Muscle layer of colon (tissue), 2 donors: ENCODE measurements around the gene MAN2B2.

Source experiments
- H3K27ac ChIP-seq: one replicate; pipeline ENCODE4 v1.7.0; 2013; ENCODE audit warnings: low read depth, mild to moderate bottlenecking, low read length, moderate library complexity
- H3K27me3 ChIP-seq, 2 donors: one replicate each; pipeline ENCODE4 v1.7.0; 2013; ENCODE audit warnings: low read length in 2 of 2, mild to moderate bottlenecking in 2 of 2; ENCODE audit not compliant: insufficient read depth in 2 of 2, control insufficient read depth in 1 of 2
- H3K36me3 ChIP-seq: one replicate; pipeline ENCODE4 v1.7.0; 2013; ENCODE audit warnings: mild to moderate bottlenecking, low read length; ENCODE audit not compliant: insufficient read depth
- H3K4me1 ChIP-seq: one replicate; pipeline ENCODE4 v1.7.0; 2013; ENCODE audit warnings: mild to moderate bottlenecking, low read length; ENCODE audit not compliant: insufficient read depth
- H3K4me3 ChIP-seq, 2 donors: one replicate each; pipeline ENCODE4 v1.7.0; 2013; ENCODE audit warnings: low read length in 2 of 2, low read depth in 1 of 2, mild to moderate bottlenecking in 1 of 2, moderate library complexity in 1 of 2
- H3K9ac ChIP-seq: one replicate; pipeline ENCODE4 v1.7.0; 2013; ENCODE audit warnings: low read length
- H3K9me3 ChIP-seq: one replicate; pipeline ENCODE4 v1.7.0; 2013; ENCODE audit warnings: mild to moderate bottlenecking, low read length
- donor health status: abdominal sarcoma.
- donor health status: Adenocarcinoma of cecum.

The MAN2B2 gene

GRCh38 chr4:6610856-6611430 lies 36.0 kb downstream of the MAN2B2 start:
- H3K27me3 ChIP-seq, result no peaks in the 10 kb centered on the region
- H3K4me3 ChIP-seq, result no peak overlapping the region
- H3K4me1 ChIP-seq, result no peaks in the 10 kb centered on the region
- H3K36me3 ChIP-seq, result peaks cover 14% of the 10 kb centered on the region
- no peak overlapping the region for H3K9ac ChIP-seq
- H3K9me3 ChIP-seq, result no peaks in the 10 kb centered on the region
- no peak overlapping the region for H3K27ac ChIP-seq

GRCh38 chr4:6612961-6613675 lies 38.1 kb downstream of the MAN2B2 start:
- Histone ChIP-seq H3K4me3 (no peak overlapping the region), H3K4me1 (no peaks in the 10 kb centered on the region), H3K9me3 (no peaks in the 10 kb centered on the region), H3K36me3 (peaks cover 30% of the 10 kb centered on the region), H3K27me3 (no peaks in the 10 kb centered on the region), H3K9ac (no peak overlapping the region), H3K27ac (no peak overlapping the region)

DNA sequence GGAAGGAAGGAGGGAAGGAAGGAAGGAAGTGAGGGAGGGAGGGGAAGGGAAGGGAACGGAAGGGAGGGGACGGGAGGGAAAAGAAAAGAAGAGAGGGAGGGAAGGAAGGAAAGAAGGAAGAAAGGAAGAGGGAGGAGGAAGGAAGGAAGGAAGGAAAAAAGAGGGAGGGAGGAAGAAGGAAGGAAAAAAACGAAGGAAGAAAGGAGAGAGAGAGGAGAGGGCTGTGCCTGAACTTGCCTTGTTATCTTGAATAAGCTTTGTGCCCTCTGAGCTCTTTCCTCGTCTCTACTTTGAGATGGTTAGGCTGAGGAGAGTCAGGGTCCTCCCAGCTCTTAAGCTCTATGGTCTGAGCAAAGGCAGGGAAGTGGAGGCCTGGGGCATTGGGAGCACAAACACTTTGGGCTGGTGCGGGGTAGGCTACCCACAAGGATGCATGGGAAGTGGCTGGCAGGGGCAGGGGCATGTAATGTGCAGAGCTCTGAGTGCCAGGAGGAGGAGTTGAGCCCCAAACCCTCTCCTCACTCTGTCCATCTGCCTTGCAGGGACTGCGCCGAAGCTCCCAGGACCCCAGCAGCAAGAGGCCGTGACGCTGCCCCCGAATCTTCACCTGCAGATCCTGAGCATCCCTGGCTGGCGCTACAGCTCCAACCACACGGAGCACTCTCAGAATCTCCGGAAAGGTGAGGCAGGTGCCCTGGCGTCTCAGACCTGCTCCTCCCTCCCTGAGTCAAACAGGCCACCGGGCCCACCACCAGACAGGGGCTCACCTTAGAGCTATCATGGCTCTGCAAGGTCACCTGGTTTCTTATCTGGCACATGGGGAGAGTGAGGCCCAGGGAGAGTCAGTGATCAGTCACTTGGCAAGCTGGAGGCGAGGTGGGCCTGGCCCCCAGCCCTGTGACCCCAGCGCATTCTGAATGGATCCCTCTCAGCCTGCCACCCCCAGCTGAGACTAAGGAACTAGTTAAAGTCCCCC lies 39.0 kb downstream of the MAN2B2 start:
- Histone ChIP-seq H3K27me3 (no peaks in the 10 kb centered on the region), H3K36me3 (peaks cover 35% of the 10 kb centered on the region), H3K9ac (no peak overlapping the region), H3K27ac (no peak overlapping the region), H3K9me3 (no peaks in the 10 kb centered on the region), H3K4me3 (no peak overlapping the region), H3K4me1 (no peaks in the 10 kb centered on the region)

DNA sequence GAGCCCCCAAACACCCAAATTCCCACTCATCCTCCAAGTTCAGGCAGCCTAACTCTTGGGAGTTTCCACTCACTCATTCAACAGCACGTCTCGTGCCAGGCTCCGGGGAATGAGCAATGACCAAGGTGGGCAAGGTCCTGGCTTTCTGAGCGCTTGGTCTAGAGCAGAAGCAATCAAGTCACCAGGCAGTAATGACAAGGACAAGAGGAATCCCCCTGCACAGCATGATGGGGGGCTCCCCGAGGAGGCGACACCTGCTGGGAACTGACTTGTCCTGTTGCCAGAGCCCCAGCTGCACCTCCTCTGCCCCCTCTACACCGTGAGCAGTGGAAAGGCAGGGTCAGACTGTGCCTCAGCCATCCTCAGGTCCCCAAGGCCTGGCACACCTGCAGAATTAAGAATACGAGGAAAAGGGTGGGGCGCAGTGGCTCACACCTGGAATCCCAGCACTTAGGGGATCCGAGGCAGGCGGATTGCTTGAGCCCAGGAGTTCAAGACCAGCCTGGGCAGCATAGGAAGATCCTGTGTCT lies 39.8 kb downstream of the MAN2B2 start:
- Histone ChIP-seq H3K27ac (no peak overlapping the region), H3K27me3 (no peaks in the 10 kb centered on the region), H3K36me3 (peaks cover 35% of the 10 kb centered on the region), H3K9ac (no peak overlapping the region), H3K4me1 (no peaks in the 10 kb centered on the region), H3K9me3 (no peaks in the 10 kb centered on the region), H3K4me3 (no peak overlapping the region)

- Histone ChIP-seq H3K4me3 (no peak overlapping the region), H3K27ac (no peak overlapping the region), H3K27me3 (no peaks in the 10 kb centered on the region), H3K9ac (no peak overlapping the region), H3K36me3 (peaks cover 40% of the 10 kb centered on the region), H3K4me1 (no peaks in the 10 kb centered on the region), H3K9me3 (no peaks in the 10 kb centered on the region)
Measured at GRCh38 chr4:6616087-6616995, 41.4 kb downstream of the MAN2B2 start.

DNA sequence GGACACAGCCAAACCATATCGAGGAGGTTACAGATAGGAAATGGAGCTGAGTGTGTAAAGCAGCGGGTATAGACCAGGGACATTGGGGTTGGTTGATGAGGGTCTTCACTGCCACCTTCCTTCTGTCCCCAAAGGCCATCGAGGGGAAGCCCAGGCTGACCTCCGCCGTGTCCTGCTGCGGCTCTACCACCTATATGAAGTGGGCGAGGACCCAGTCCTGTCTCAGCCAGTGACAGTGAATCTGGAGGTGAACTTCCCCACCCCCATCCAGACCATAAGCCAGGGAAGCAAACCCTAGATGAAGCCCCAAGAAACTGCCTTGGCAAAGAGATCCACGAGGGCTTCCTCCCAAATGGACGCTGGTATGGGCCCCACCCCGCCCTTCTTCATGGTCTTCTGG lies 42.3 kb downstream of the MAN2B2 start:
- Histone ChIP-seq H3K9me3 (no peaks in the 10 kb centered on the region), H3K4me1 (no peaks in the 10 kb centered on the region), H3K4me3 (no peak overlapping the region), H3K27ac (no peak overlapping the region), H3K36me3 (peaks cover 38% of the 10 kb centered on the region), H3K27me3 (no peaks in the 10 kb centered on the region), H3K9ac (no peak overlapping the region)

DNA sequence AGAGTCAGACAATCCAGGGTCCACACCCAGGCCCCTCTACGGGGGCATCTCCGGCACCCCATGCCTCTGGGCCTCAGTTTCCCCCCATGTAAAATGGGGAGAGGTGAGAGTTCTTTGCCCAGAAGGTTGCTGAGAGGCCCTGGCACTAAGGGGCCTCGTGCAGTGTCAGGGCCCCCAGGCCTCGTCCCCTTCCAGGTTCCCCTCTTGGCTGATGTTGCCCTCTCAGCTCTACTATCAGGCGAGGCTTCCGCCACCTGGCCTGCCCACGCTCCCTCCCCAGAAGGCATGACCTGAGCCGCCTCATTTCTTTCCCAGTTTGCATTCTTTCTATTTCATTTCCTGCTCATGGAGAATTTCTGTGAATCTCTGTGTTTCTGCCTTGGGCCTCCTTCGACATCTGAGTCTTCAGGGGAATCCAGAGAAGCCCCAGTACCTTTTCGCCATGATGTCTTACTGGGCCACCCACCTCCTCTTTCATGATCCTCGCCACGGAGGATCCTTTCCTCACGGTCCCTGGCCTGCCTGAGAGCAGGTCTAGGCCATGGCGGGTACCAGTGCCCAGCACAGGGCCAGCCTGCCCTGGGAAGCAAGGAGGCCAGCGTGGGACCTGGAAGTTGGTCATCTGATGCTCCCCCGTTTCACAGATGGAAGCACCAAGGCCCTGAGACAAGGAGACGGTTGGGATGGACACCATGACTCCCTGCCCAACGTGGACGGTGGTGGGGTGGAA lies 43.6 kb downstream of the MAN2B2 start:
- no peak overlapping the region for H3K4me3 ChIP-seq
- H3K27me3 ChIP-seq, result no peaks in the 10 kb centered on the region
- H3K27ac ChIP-seq, result no peak overlapping the region
- no peaks in the 10 kb centered on the region for H3K4me1 ChIP-seq
- H3K9me3 ChIP-seq, result no peaks in the 10 kb centered on the region
- no peak overlapping the region for H3K9ac ChIP-seq
- peaks cover 31% of the 10 kb centered on the region for H3K36me3 ChIP-seq

- Histone ChIP-seq H3K9me3 (no peaks in the 10 kb centered on the region), H3K4me1 (no peaks in the 10 kb centered on the region), H3K36me3 (peaks cover 31% of the 10 kb centered on the region), H3K9ac (no peak overlapping the region), H3K4me3 (no peak overlapping the region), H3K27ac (no peak overlapping the region), H3K27me3 (no peaks in the 10 kb centered on the region)
Measured at GRCh38 chr4:6619116-6619465, 44.1 kb downstream of the MAN2B2 start.

GRCh38 chr4:6619466-6620255 lies 44.7 kb downstream of the MAN2B2 start:
- Histone ChIP-seq H3K27ac (no peak overlapping the region), H3K4me1 (no peaks in the 10 kb centered on the region), H3K9me3 (no peaks in the 10 kb centered on the region), H3K27me3 (no peaks in the 10 kb centered on the region), H3K36me3 (peaks cover 31% of the 10 kb centered on the region), H3K9ac (no peak overlapping the region), H3K4me3 (no peak overlapping the region)

DNA sequence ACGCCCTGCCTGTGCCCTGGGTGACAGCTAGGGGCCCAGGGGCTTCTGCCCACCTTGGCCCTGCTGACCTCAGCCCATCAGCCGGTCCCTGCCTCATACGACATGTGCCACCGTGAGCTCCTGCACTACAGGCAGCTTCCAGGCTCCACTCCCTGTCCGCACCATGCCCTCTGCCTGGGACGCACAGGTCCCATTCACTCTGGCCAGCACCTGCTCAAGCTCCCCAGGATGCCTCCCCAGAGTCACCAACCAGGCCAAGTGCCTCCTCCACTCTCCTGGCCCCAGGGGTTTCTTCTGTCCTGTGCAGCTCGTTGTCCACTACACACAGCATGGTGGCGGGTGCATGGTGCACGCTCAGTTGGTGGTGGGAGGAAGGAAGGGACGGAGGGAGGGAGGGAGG lies 45.3 kb downstream of the MAN2B2 start:
- Histone ChIP-seq H3K27ac (no peak overlapping the region), H3K36me3 (peaks cover 31% of the 10 kb centered on the region), H3K9me3 (no peaks in the 10 kb centered on the region), H3K4me3 (no peak overlapping the region), H3K4me1 (no peaks in the 10 kb centered on the region), H3K9ac (no peak overlapping the region), H3K27me3 (no peaks in the 10 kb centered on the region)
